Lung (tissue), 12 donors: ENCODE data around the gene GFOD1. TPM values are rescaled to one million over a fixed set of nuclear protein-coding genes. Genes with fewer than 3 reads are reported as not detected.

Source experiments
- ATAC-seq: fragments of 200-7000 bp; cut with Tn5 transposase; one replicate; pipeline ENCODE4 v1.9.1; 2020; ENCODE audit warnings: moderate number of reproducible peaks; ENCODE audit not compliant: insufficient read depth, low FRiP score
- DNase-seq, 3 donors: peaks; one replicate each; pipeline ENCODE4 v3.0.0-alpha.2; 2013 to 2017
- H3K27ac ChIP-seq, 2 donors: one replicate each; pipeline ENCODE4 v1.5.1; 2013; ENCODE audit warnings: mild to moderate bottlenecking in 2 of 2, moderate library complexity in 2 of 2, control low read depth in 1 of 2, inconsistent platforms in 1 of 2, low read depth in 1 of 2, low read length in 1 of 2
- H3K27me3 ChIP-seq, 3 donors: one replicate each; pipeline ENCODE4 v1.5.1; 2013; ENCODE audit warnings: low read length in 2 of 3; ENCODE audit not compliant: control insufficient read depth in 3 of 3, insufficient read depth in 3 of 3
- H3K36me3 ChIP-seq, 4 donors: one replicate each; pipeline ENCODE4 v1.5.1; 2013; ENCODE audit warnings: low read length in 4 of 4, mild to moderate bottlenecking in 1 of 4, moderate library complexity in 1 of 4; ENCODE audit not compliant: control insufficient read depth in 4 of 4, insufficient read depth in 4 of 4
- H3K4me1 ChIP-seq, 5 donors: one replicate each; pipeline ENCODE4 v1.5.1; 2013; ENCODE audit warnings: low read length in 5 of 5, mild to moderate bottlenecking in 2 of 5, moderate library complexity in 1 of 5; ENCODE audit not compliant: control insufficient read depth in 5 of 5, insufficient read depth in 5 of 5
- H3K4me3 ChIP-seq: one replicate; pipeline ENCODE4 v1.5.1; 2013; ENCODE audit warnings: mild to moderate bottlenecking, control low read depth, moderate library complexity
- H3K9ac ChIP-seq, 2 donors: one replicate each; pipeline ENCODE4 v1.5.1; 2013; ENCODE audit warnings: low read length in 2 of 2, control low read depth in 1 of 2; ENCODE audit not compliant: insufficient read depth in 1 of 2
- H3K9me3 ChIP-seq, 4 donors: one replicate each; pipeline ENCODE4 v1.5.1; 2013; ENCODE audit warnings: low read length in 3 of 4, mild to moderate bottlenecking in 1 of 4, moderate library complexity in 1 of 4; ENCODE audit not compliant: control insufficient read depth in 4 of 4, insufficient read depth in 3 of 4
- CTCF ChIP-seq: IDR thresholded peaks from 2 replicates; pipeline ENCODE4 v1.5.1; 2012; ENCODE audit warnings: mild to moderate bottlenecking; ENCODE audit errors: control extremely low read depth, extremely low read depth
- WGBS, 2 donors: extraction: QIAGEN DNeasy Blood & Tissue Kit; methylation state at CpG; one replicate each; pipeline ENCODE4 v1.1.7; 2013; 5-methylcytosine and 5-hydroxymethylcytosine counted together
- polyA plus RNA-seq, 2 donors: library from polyadenylated mRNA; stranded (reverse); fragments of 200-250 nt; gene quantifications; one replicate each; pipeline ENCODE4 v1.2.1, GENCODE V29; 2013
- total RNA-seq, 2 donors: library from RNA; depleted of rRNA in 1 of 2; stranded (reverse); fragments of >200 nt in 1 of 2; gene quantifications; one replicate each; pipeline ENCODE4 v1.2.1, GENCODE V29; 2014 to 2021
- donor health status: control.
- donor health status: control.
- donor health status: Bipolar disorder and iron deficiency.
- donor health status: healthy.
- donor health status: DM: yes; HTN: yes; CAD: no.

Gene GFOD1
- total and polyA plus RNA-seq, 4 donors = 4.0 to 22.8 (median 7.9) TPM

- WGBS, 2 donors = 46 to 75% methylated on average over 3 of the region's 3 CpGs
- Histone ChIP-seq H3K27ac (no peak overlapping the region), H3K9ac (no peak overlapping the region), H3K9me3 (no peaks in the 10 kb centered on the region), H3K4me3 (no peak overlapping the region), H3K27me3 (no peaks in the 10 kb centered on the region), H3K4me1 (peaks cover 3 to 31% (median 12%) of the 10 kb centered on the region in 5 donors), H3K36me3 (peaks cover 0 to 11% (median 3%) of the 10 kb centered on the region in 4 donors)
- no peak for TF ChIP-seq CTCF
- DNase-seq (no peak), ATAC-seq (no peak)
Measured at GRCh38 chr6:13474787-13475186, 12.6 kb downstream of the GFOD1 start.

GRCh38 chr6:13474360-13474759, 13.0 kb downstream of the GFOD1 start:
- no peaks in the 10 kb centered on the region for H3K9me3 ChIP-seq
- H3K4me3 ChIP-seq = no peak overlapping the region
- no peaks in the 10 kb centered on the region for H3K27me3 ChIP-seq
- H3K9ac ChIP-seq = no peak overlapping the region
- no peak overlapping the region for H3K27ac ChIP-seq
- H3K36me3 ChIP-seq = peaks cover 0 to 9% (median 3%) of the 10 kb centered on the region in 4 donors
- no peak for ATAC-seq
- no peak for TF ChIP-seq CTCF
- WGBS, 2 donors = 89 to 94% methylated on average over 3 of the region's 3 CpGs
- no peak for DNase-seq
- peaks cover 3 to 33% (median 12%) of the 10 kb centered on the region in 5 donors for H3K4me1 ChIP-seq

DNA sequence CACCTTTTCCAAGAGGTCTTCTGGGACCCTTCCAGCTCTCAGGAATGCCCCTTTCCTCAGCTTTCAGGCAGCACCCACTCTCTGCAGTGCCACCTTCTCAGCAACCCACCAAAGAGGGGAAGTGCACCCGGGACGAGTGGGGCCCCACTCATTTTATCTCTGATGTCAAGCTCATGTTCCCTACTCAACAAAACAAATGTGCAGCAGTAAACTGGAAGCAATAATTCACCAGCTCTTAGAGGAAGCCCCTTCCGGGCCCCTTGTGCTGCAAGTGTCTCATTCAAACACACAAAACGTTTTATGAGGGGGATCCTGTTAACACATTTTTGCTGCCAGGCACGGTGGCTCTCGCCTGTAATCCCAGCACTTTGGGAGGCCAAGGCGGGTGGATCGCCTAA, 13.6 kb downstream of the GFOD1 start:
- peaks cover 3 to 33% (median 12%) of the 10 kb centered on the region in 5 donors for H3K4me1 ChIP-seq
- no peaks in the 10 kb centered on the region for H3K27me3 ChIP-seq
- H3K4me3 ChIP-seq = no peak overlapping the region
- WGBS, 2 donors = 51 to 61% methylated on average over 8 of the region's 8 CpGs
- no peak for TF ChIP-seq CTCF
- DNase-seq (no peak), ATAC-seq (no peak)
- H3K36me3 ChIP-seq = peaks cover 0 to 9% (median 3%) of the 10 kb centered on the region in 4 donors
- no peak overlapping the region for H3K9ac ChIP-seq
- H3K27ac ChIP-seq = no peak overlapping the region
- H3K9me3 ChIP-seq = no peaks in the 10 kb centered on the region
